ENCODE measurements around the gene GAS7. TPM values are rescaled to one million over a fixed set of nuclear protein-coding genes. Genes with fewer than 3 reads are reported as not detected.

The GAS7 gene
- total and polyA plus RNA-seq, 12 donors, result 3.6 to 54.9 (median 28.0) TPM

GRCh38 chr17:10226930-10227695 lies 28.7 kb upstream of the GAS7 start:
- intact Hi-C loops (cut with DNase I), result loop anchor here (5.0 to 10.0 kb wide), 2 partner anchors 262 to 300 kb away; no protein-coding TSS in a partner anchor
- H3K27me3 ChIP-seq, result no peaks in the 10 kb centered on the region
- H3K9me3 ChIP-seq (replicated peaks in 1 of 3), result peaks cover 0 to 4% (median 0%) of the 10 kb centered on the region in 3 donors
- no peak overlapping the region for H3K4me3 ChIP-seq
- WGBS, 4 donors, result 58 to 68% (median 61%) methylated on average over 13 to 15 of the region's 15 CpGs
- H3K36me3 ChIP-seq (replicated peaks in 1 of 2), result no peaks in the 10 kb centered on the region
- DNase-seq, result peak; percentile 31 to 59 (median 44)
- no peak overlapping the region for H3K27ac ChIP-seq
- TF ChIP-seq POLR2A (IDR thresholded peaks at IDR 0.05), result no peak
- peak; percentile 66 to 76 (median 70) for TF ChIP-seq CTCF (IDR thresholded peaks at IDR 0.05)
- H3K4me1 ChIP-seq (replicated peaks in 1 of 2), result no peaks in the 10 kb centered on the region

GRCh38 chr17:10224582-10225195 lies 26.3 kb upstream of the GAS7 start:
- Histone ChIP-seq H3K9me3 (replicated peaks in 1 of 3) (peaks cover 0 to 4% (median 0%) of the 10 kb centered on the region in 3 donors), H3K27ac (no peak overlapping the region), H3K27me3 (no peaks in the 10 kb centered on the region), H3K36me3 (replicated peaks in 1 of 2) (no peaks in the 10 kb centered on the region), H3K4me1 (replicated peaks in 1 of 2) (no peaks in the 10 kb centered on the region), H3K4me3 (no peak overlapping the region)
- TF ChIP-seq CTCF (IDR thresholded peaks at IDR 0.05) (no peak), POLR2A (IDR thresholded peaks at IDR 0.05) (no peak)
- WGBS, 4 donors, result 67 to 78% (median 73%) methylated on average over 8 of the region's 8 CpGs
- DNase-seq, result no peak
- intact Hi-C loops (cut with DNase I), result loop anchor here (5.0 to 10.0 kb wide), 2 partner anchors 260 to 297 kb away; no protein-coding TSS in a partner anchor

GRCh38 chr17:10219193-10219592 lies 20.8 kb upstream of the GAS7 start:
- Histone ChIP-seq H3K27me3 (no peaks in the 10 kb centered on the region), H3K9me3 (replicated peaks in 1 of 3) (peaks cover 0 to 4% (median 0%) of the 10 kb centered on the region in 3 donors), H3K27ac (no peak overlapping the region), H3K36me3 (replicated peaks in 1 of 2) (no peaks in the 10 kb centered on the region), H3K4me3 (no peak overlapping the region), H3K4me1 (replicated peaks in 1 of 2) (no peaks in the 10 kb centered on the region)
- DNase-seq, result no peak
- intact Hi-C loops (cut with DNase I), result no loop called here
- TF ChIP-seq POLR2A (IDR thresholded peaks at IDR 0.05), result no peak
- TF ChIP-seq CTCF (IDR thresholded peaks at IDR 0.05), result no peak

- Histone ChIP-seq H3K9me3 (replicated peaks in 1 of 3) (peaks cover 0 to 4% (median 0%) of the 10 kb centered on the region in 3 donors), H3K27ac (no peak overlapping the region), H3K36me3 (replicated peaks in 1 of 2) (no peaks in the 10 kb centered on the region), H3K4me3 (no peak overlapping the region), H3K27me3 (no peaks in the 10 kb centered on the region), H3K4me1 (replicated peaks in 1 of 2) (no peaks in the 10 kb centered on the region)
- whole genome bisulfite sequencing, 4 donors, result 80 to 92% (median 87%) methylated on average over 1 of the region's 1 CpG
- TF ChIP-seq POLR2A (IDR thresholded peaks at IDR 0.05) (no peak), CTCF (IDR thresholded peaks at IDR 0.05) (no peak)
- intact Hi-C loops (cut with DNase I), result no loop called here
- DNase-seq, result no peak
Measured at GRCh38 chr17:10217916-10218315, 19.5 kb upstream of the GAS7 start.
